Heart right ventricle (tissue), 16 donors: ENCODE data around the gene MYF5. TPM values are rescaled to one million over a fixed set of nuclear protein-coding genes. Genes with fewer than 3 reads are reported as not detected.

Source experiments
- ATAC-seq, 8 donors: fragments of 200-7000 bp; cut with Tn5 transposase; one replicate each; pipeline ENCODE4 v1.9.1; 2020; ENCODE audit warnings: mild to moderate bottlenecking in 8 of 8, moderate library complexity in 8 of 8, moderate number of reproducible peaks in 1 of 8
- DNase-seq, 2 donors: peaks; one replicate each; pipeline ENCODE4 v3.0.0-alpha.2; 2020
- H3K27ac ChIP-seq, 10 donors: fragments of 200-600 bp; sonication (generic) in 2 of 10; one replicate each; pipeline versions ENCODE4 v1.5.0 to v1.8.0; 2020 to 2022; ENCODE audit warnings: mild to moderate bottlenecking in 3 of 10
- H3K27me3 ChIP-seq, 7 donors: fragments of 200-600 bp; one replicate each; pipeline ENCODE4 v1.8.0; 2021 to 2022; ENCODE audit warnings: mild to moderate bottlenecking in 2 of 7
- H3K36me3 ChIP-seq, 9 donors: fragments of 200-600 bp; sonication (generic) in 1 of 9; one replicate each; pipeline versions ENCODE4 v1.5.0 to v1.8.0; 2020 to 2022; ENCODE audit warnings: mild to moderate bottlenecking in 2 of 9
- H3K4me1 ChIP-seq, 9 donors: fragments of 200-600 bp; sonication (generic) in 1 of 9; one replicate each; pipeline versions ENCODE4 v1.5.0 to v1.8.0; 2020 to 2022; ENCODE audit warnings: mild to moderate bottlenecking in 4 of 9
- H3K4me3 ChIP-seq, 10 donors: fragments of 200-600 bp; sonication (generic) in 2 of 10; one replicate each; pipeline versions ENCODE4 v1.5.0 to v1.8.0; 2020 to 2022; ENCODE audit warnings: mild to moderate bottlenecking in 7 of 10, moderate library complexity in 2 of 10
- H3K9me3 ChIP-seq, 11 donors: fragments of 200-600 bp in 10 of 11; sonication (generic) in 2 of 11; one replicate each; pipeline versions ENCODE4 v1.5.0 to v1.8.0; 2013 to 2022; ENCODE audit warnings: mild to moderate bottlenecking in 2 of 11, control low read depth in 1 of 11, moderate library complexity in 1 of 11
- CTCF ChIP-seq, 9 donors: fragments of 200-600 bp; sonication (generic) in 2 of 9; IDR thresholded peaks; one replicate each; pipeline versions ENCODE4 v1.5.0 to v1.8.0; 2021 to 2022; ENCODE audit warnings: antibody characterized with exemption in 9 of 9, mild to moderate bottlenecking in 5 of 9, moderate library complexity in 1 of 9
- WGBS, 2 donors: extraction: QIAGEN DNeasy Blood & Tissue Kit; methylation state at CpG; one replicate each; pipeline ENCODE4 v1.1.7; 2013; ENCODE audit warnings: inconsistent platforms in 1 of 2; 5-methylcytosine and 5-hydroxymethylcytosine counted together
- intact Hi-C, 10 donors: fragments of 100-400 bp; cut with DNase I; formaldehyde crosslinking; loops; one replicate each; pipeline versions ENCODE4 v1.11.1 to v1.14.2; 2022
- polyA plus RNA-seq, 2 donors: library from polyadenylated mRNA; stranded (reverse); fragments of 200-250 nt; gene quantifications; one replicate each; pipeline ENCODE4 v1.2.3, GENCODE V29; 2013
- total RNA-seq, 10 donors: library from RNA; stranded (reverse); fragmentation: NEBNext Ultra II Directional in 3 of 10; extraction: Animal tissue kit (Norgen Biotek cat#: 25700) in 3 of 10; gene quantifications; one replicate each; pipeline versions ENCODE4 v1.2.1 to v1.2.4, GENCODE V29; 2021 to 2023
- donor health status: Arrhythmogenic right ventricular cardiomyopathy.
- donor health status: ischemic (EF 13 %, LVEDD 7.1; RV severe dilation, severe dysfunction).
- donor health status: healthy with polysubstance abuse.
- donor health status: DM: no; HTN: yes; CAD: no.
- donor health status: DM: no; HTN: no; CAD: no.
- donor health status: ischemic (EF 25% LVEDD 6.9; RV normal size, moderate dysfunction).
- donor health status: ischemic (EF 25% LVEDD 5.7; RV mildly dilated, moderate dysfunction).
- donor health status: healthy.
- donor health status: DM: yes; HTN: yes; CAD: no.
- donor health status: Ischemic cardiomyopathy.
- donor health status: ischemic (EF 35%, LVEDD 5.7; RV mildly dilated, moderate dysfunction).
- donor health status: nonischemic (EF 11% LVEDD 7.7; RV severe dilation, severe dysfunction).
- donor health status: DM: yes; HTN: yes; CAD: no.
- donor health status: PGD.
- donor health status: ischemic (EF 29% LVEDD 5.4; RV normal size, mild dysfunction).
- donor health status: nonischemic (EF 23%, LVEDD 6.1; RV moderate dilation, normal function).

MYF5 gene
- total and polyA plus RNA-seq, 12 donors, result not detected

- Histone ChIP-seq H3K36me3 (no peaks in the 10 kb centered on the region), H3K4me3 (no peak overlapping the region), H3K4me1 (peaks cover 0 to 5% (median 0%) of the 10 kb centered on the region in 9 donors), H3K27ac (no peak overlapping the region), H3K9me3 (no peaks in the 10 kb centered on the region), H3K27me3 (no peaks in the 10 kb centered on the region)
- DNase-seq, result no peak
- no peak for TF ChIP-seq CTCF (IDR thresholded peaks at IDR 0.05)
- no peak for ATAC-seq
- intact Hi-C loops, result no loop called here
Measured at GRCh38 chr12:80752464-80752863, 35.8 kb downstream of the MYF5 start.

GRCh38 chr12:80754274-80754673, 37.6 kb downstream of the MYF5 start:
- WGBS, 2 donors, result 92 to 93% methylated on average over 3 of the region's 3 CpGs
- DNase-seq (no peak), ATAC-seq (no peak)
- Histone ChIP-seq H3K27me3 (no peaks in the 10 kb centered on the region), H3K4me1 (peaks cover 0 to 5% (median 0%) of the 10 kb centered on the region in 9 donors), H3K4me3 (no peak overlapping the region), H3K9me3 (no peaks in the 10 kb centered on the region), H3K36me3 (no peaks in the 10 kb centered on the region), H3K27ac (no peak overlapping the region)
- TF ChIP-seq CTCF (IDR thresholded peaks at IDR 0.05), result no peak
- intact Hi-C loops, result no loop called here

- no peak overlapping the region for H3K4me3 ChIP-seq
- H3K36me3 ChIP-seq, result no peaks in the 10 kb centered on the region
- 31 to 60% methylated on average over 1 of the region's 1 CpG for WGBS, 2 donors
- H3K4me1 ChIP-seq, result peaks cover 0 to 5% (median 0%) of the 10 kb centered on the region in 9 donors
- intact Hi-C loops, result no loop called here
- H3K9me3 ChIP-seq, result no peaks in the 10 kb centered on the region
- DNase-seq, result no peak
- TF ChIP-seq CTCF (IDR thresholded peaks at IDR 0.05), result no peak
- H3K27me3 ChIP-seq, result no peaks in the 10 kb centered on the region
- ATAC-seq, result peak in 1 of 8 donors; percentile 61
- H3K27ac ChIP-seq, result no peak overlapping the region
Measured at GRCh38 chr12:80756875-80757274, 40.2 kb downstream of the MYF5 start.

GRCh38 chr12:80761838-80762237, 45.1 kb downstream of the MYF5 start:
- peaks cover 0 to 4% (median 0%) of the 10 kb centered on the region in 9 donors for H3K4me1 ChIP-seq
- no peak overlapping the region for H3K4me3 ChIP-seq
- ATAC-seq (no peak), DNase-seq (no peak)
- H3K27me3 ChIP-seq, result no peaks in the 10 kb centered on the region
- intact Hi-C loops, result loop anchor here (5.0 to 10.0 kb wide), 9 partner anchors 183 to 357 kb away; no protein-coding TSS in a partner anchor
- 80 to 86% methylated on average over 5 of the region's 5 CpGs for WGBS, 2 donors
- no peaks in the 10 kb centered on the region for H3K36me3 ChIP-seq
- H3K9me3 ChIP-seq, result no peaks in the 10 kb centered on the region
- no peak overlapping the region for H3K27ac ChIP-seq
- TF ChIP-seq CTCF (IDR thresholded peaks at IDR 0.05), result no peak
